Measurements from ENCODE around the gene VGLL4.

VGLL4 gene

DNA sequence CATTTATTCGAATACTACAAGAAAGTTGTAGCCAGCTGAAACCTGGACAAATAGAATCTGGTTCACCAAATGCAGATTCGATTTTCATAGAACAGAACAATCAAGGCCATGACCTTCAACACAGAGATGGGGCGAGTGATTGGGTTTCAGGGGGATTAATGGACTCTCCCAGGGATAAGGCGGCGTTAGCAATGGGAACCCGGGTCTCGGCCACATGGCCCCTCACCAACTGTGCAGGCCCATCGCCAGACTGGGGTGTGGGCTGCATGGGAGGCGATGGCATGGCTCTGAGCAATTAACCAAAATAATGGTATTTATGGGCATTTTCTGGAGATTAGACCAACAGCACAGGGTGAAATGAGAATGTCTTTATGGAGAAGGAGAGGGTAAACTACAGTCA is 34.2 kb downstream of the VGLL4 start:
- no peak for TF ChIP-seq CTCF (IDR thresholded peaks at IDR 0.05; ENCODE audit: low read depth, low read length)
- peaks cover 4% of the 10 kb centered on the region for H3K4me1 ChIP-seq

GRCh38 chr3:11607816-11608215 is 35.9 kb downstream of the VGLL4 start:
- no peak overlapping the region for H3K4me3 ChIP-seq (ENCODE audit: low read depth, low read length)
- no peaks in the 10 kb centered on the region for H3K36me3 ChIP-seq
- no peak for DNase-seq
- no peak for TF ChIP-seq CTCF (IDR thresholded peaks at IDR 0.05; ENCODE audit: low read depth, low read length)
- H3K4me1 ChIP-seq = peaks cover 4% of the 10 kb centered on the region
- H3K27me3 ChIP-seq = no peaks in the 10 kb centered on the region
- no peaks in the 10 kb centered on the region for H3K9me3 ChIP-seq

More for the DNA sequence above, 34.2 kb downstream of the VGLL4 start:
- H3K9me3 ChIP-seq = no peaks in the 10 kb centered on the region
- no peaks in the 10 kb centered on the region for H3K27me3 ChIP-seq
- no peak overlapping the region for H3K4me3 ChIP-seq (ENCODE audit: low read depth, low read length)
- H3K36me3 ChIP-seq = no peaks in the 10 kb centered on the region
- no peak for DNase-seq

DNA sequence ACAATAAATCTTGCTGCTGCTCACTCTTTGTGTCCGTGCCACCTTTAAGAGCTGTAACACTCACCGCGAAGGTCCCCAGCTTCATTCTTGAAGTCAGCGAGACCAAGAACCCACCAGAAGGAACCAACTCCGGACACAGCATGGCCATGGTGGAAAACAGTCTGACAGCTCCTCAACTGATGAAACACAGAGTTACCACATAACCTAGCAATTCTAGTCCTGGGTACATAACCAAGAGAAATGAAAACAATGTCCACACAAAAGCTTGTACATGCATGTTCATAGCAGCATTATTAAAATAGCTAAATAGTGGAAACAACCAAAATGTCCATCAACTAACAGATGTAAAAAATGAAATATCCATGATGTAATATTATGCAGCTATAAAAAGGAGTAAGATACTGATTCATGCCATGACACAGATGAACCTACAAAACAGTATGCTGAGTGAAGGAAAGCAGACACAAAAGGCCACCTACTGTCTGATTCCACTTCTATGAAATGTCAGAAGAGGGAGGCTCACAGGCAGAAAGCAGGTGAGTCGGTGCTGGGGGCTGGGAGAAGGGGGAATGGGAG is 36.8 kb downstream of the VGLL4 start:
- no peak for DNase-seq
- H3K27me3 ChIP-seq = no peaks in the 10 kb centered on the region
- H3K4me3 ChIP-seq (ENCODE audit: low read depth, low read length) = no peak overlapping the region
- no peaks in the 10 kb centered on the region for H3K9me3 ChIP-seq
- H3K4me1 ChIP-seq = peaks cover 4% of the 10 kb centered on the region
- no peak for TF ChIP-seq CTCF (IDR thresholded peaks at IDR 0.05; ENCODE audit: low read depth, low read length)
- H3K36me3 ChIP-seq = no peaks in the 10 kb centered on the region

DNA sequence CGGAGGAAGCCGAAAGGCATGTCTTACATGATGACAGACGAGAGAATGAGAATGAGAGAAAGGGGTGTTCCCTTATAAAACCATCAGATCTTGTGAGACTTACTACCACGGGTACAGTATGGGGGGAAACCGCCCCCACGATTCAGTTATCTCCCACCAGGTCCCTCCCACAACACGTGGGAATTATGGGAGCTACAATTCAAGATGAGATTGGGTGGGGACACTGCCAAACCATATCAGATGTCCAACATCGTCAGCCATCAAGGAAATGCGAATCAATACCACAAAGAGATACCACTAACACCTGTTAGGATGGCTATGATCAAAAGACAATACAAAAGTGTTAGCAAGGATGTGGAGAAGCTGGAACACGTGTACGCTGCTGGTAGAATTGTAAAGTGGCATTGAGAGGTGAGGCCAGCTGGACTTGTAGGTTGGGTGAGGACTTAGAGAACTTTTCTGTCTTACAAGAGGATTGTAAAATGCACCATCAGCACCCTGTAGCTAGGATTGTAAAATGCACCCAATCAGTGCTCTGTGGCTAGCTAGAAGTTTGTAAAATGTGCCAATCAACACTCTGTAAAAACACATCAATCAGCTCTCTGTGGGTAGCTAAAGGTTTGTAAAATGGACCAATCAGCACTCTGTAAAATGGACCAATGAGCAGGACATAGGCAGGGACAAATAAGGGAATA is 37.5 kb downstream of the VGLL4 start:
- no peaks in the 10 kb centered on the region for H3K9me3 ChIP-seq
- DNase-seq = no peak
- H3K36me3 ChIP-seq = no peaks in the 10 kb centered on the region; the same call in 1 of the 2 replicates
- TF ChIP-seq CTCF (IDR thresholded peaks at IDR 0.05; ENCODE audit: low read depth, low read length) = no peak
- H3K27me3 ChIP-seq = no peaks in the 10 kb centered on the region
- peaks cover under 1% of the 10 kb centered on the region; the same call in 1 of the 2 replicates for H3K4me1 ChIP-seq
- H3K4me3 ChIP-seq (ENCODE audit: low read depth, low read length) = no peak overlapping the region

- H3K4me1 ChIP-seq = no peaks in the 10 kb centered on the region; the same call in 1 of the 2 replicates
- no peak overlapping the region for H3K4me3 ChIP-seq (ENCODE audit: low read depth, low read length)
- no peaks in the 10 kb centered on the region; the same call in 1 of the 2 replicates for H3K36me3 ChIP-seq
- H3K9me3 ChIP-seq = no peaks in the 10 kb centered on the region
- no peaks in the 10 kb centered on the region for H3K27me3 ChIP-seq
- no peak for DNase-seq
- TF ChIP-seq CTCF (IDR thresholded peaks at IDR 0.05; ENCODE audit: low read depth, low read length) = no peak
Measured at GRCh38 chr3:11605398-11605797, 38.3 kb downstream of the VGLL4 start.

All from BE2C (cell line).